Body of pancreas (tissue), 4 donors: ENCODE data around the gene CCNY.

ENCODE experiments used
- CTCF ChIP-seq, 7 experiments: fragments of 450-650 bp in 4 of 7; fragments of 200-600 bp in 3 of 7; sonication (generic) in 3 of 7; IDR thresholded peaks; one replicate each; pipeline ENCODE4 v1.5.1; 2016 to 2019; ENCODE audit warnings: antibody characterized with exemption in 7 of 7
- POLR2A ChIP-seq, 3 donors: fragments of 450-650 bp; IDR thresholded peaks; one replicate each; pipeline ENCODE4 v1.6.1; 2016; ENCODE audit warnings: antibody characterized with exemption in 3 of 3, mild to moderate bottlenecking in 2 of 3

- no peak for TF ChIP-seq CTCF (IDR thresholded peaks at IDR 0.05)
- no peak for TF ChIP-seq POLR2A (IDR thresholded peaks at IDR 0.05)
These were observed 31.7 kb downstream of the CCNY start for GRCh38 chr10:35367982-35368381.
